ENCODE data around the gene LRMDA. TPM values are rescaled to one million over a fixed set of nuclear protein-coding genes. Genes with fewer than 3 reads are reported as not detected.

Gene LRMDA
- total RNA-seq, 2 experiments from 2014 or later, result not detected

DNA sequence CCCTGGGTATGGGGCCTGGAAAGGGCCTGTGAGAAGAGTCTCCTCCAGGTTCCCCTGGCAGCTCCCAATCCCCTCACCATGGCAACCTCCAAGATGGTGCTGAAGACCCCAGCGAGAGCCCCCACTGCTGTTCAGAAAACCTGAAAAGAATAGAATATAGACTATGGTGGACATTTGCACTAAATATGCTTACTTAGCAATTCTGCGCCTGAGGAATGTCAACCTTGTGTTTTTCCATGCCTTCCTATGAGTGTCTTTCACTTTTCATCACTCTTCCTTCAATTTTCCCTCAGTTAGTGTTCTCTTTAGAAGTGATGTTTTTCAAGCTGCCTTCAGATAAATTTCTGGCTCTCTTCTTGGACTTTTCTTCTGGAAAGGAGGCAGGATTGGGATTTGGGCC lies 589.2 kb downstream of the LRMDA start:
- intact Hi-C loops (cut with micrococcal nuclease), result no loop called here
- no peaks in the 10 kb centered on the region for H3K27me3 Mint-ChIP-seq (ENCODE audit: low read depth)
- H3K9me3 Mint-ChIP-seq, result no peaks in the 10 kb centered on the region
- no peaks in the 10 kb centered on the region for H3K4me1 Mint-ChIP-seq (ENCODE audit: low read depth)
- no peak overlapping the region for H3K27ac Mint-ChIP-seq
- H3K36me3 Mint-ChIP-seq (ENCODE audit: low read depth), result no peaks in the 10 kb centered on the region
- no peak for DNase-seq
- no peak overlapping the region for H3K4me3 Mint-ChIP-seq
- CTCF ChIA-PET, result no interaction called here

DNA sequence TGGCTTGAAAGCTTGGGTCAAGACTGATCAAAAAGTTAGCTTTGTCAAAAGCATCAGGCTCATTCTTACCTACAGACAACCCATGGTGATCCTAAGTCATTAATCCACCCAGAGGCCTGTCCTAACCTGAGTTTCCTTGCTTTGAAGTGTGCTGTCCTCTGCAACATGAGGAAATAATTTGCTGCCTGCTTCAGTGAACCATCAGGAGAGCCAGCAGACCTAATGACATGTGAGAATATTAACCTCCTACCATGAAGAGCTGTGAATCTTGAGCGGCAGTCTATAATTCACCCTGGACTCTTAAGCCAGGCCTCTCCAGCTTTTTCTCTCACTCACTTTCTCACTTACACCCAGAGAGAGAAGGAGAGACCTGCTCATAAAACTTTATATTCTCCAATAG lies 590.0 kb downstream of the LRMDA start:
- H3K36me3 Mint-ChIP-seq (ENCODE audit: low read depth), result no peaks in the 10 kb centered on the region
- no peaks in the 10 kb centered on the region for H3K27me3 Mint-ChIP-seq (ENCODE audit: low read depth)
- H3K27ac Mint-ChIP-seq, result no peak overlapping the region
- H3K9me3 Mint-ChIP-seq, result no peaks in the 10 kb centered on the region
- no peak overlapping the region for H3K4me3 Mint-ChIP-seq
- CTCF ChIA-PET, result no interaction called here
- DNase-seq, result no peak
- H3K4me1 Mint-ChIP-seq (ENCODE audit: low read depth), result no peaks in the 10 kb centered on the region
- intact Hi-C loops (cut with micrococcal nuclease), result no loop called here

DNA sequence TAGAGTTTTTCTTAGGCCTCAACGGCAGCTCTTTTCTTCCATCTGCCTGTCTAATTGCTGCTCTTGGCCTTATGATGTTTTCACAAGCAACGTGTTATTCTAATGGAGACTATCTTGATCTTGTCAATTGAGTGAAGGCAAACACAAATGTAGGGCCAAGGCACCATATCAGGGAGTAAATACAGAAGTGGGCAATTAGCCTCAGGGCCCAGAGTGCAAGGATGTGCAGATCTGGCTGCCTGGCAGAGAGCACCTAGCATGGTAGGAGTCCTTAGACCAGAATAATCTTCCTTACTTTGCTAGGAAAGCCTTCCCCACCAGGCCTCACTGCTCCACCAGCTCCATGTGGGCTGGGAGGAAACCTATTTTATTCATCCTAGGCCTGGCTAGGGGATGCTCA lies 590.9 kb downstream of the LRMDA start:
- intact Hi-C loops (cut with micrococcal nuclease), result no loop called here
- CTCF ChIA-PET, result no interaction called here
- DNase-seq, result no peak

DNA sequence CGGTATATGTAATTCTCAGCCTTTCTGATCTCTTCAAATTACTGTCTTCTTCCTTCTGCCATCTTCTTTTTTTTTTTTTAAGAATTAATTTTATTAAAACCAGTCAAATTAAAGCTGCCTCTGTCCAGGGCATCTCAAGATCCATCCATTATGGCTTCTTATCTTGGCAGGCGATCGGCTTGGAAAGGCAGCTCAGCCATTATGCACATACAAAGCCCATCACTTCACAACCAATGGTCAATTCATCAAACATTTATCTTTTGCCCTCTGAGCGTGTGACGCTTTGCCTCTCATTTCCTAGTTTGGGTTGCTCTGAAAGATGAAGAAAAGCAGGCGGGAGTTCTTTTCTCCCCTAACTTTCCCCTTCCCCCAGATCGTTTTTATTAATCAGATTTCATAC lies 591.6 kb downstream of the LRMDA start:
- DNase-seq, result no peak
- Mint-ChIP-seq H3K36me3 (ENCODE audit: low read depth) (no peaks in the 10 kb centered on the region), H3K4me1 (ENCODE audit: low read depth) (no peaks in the 10 kb centered on the region)

More for the DNA sequence above, 590.9 kb downstream of the LRMDA start:
- Mint-ChIP-seq H3K9me3 (no peaks in the 10 kb centered on the region), H3K4me1 (ENCODE audit: low read depth) (no peaks in the 10 kb centered on the region), H3K36me3 (ENCODE audit: low read depth) (no peaks in the 10 kb centered on the region), H3K27me3 (ENCODE audit: low read depth) (no peaks in the 10 kb centered on the region), H3K4me3 (no peak overlapping the region), H3K27ac (no peak overlapping the region)

DNA sequence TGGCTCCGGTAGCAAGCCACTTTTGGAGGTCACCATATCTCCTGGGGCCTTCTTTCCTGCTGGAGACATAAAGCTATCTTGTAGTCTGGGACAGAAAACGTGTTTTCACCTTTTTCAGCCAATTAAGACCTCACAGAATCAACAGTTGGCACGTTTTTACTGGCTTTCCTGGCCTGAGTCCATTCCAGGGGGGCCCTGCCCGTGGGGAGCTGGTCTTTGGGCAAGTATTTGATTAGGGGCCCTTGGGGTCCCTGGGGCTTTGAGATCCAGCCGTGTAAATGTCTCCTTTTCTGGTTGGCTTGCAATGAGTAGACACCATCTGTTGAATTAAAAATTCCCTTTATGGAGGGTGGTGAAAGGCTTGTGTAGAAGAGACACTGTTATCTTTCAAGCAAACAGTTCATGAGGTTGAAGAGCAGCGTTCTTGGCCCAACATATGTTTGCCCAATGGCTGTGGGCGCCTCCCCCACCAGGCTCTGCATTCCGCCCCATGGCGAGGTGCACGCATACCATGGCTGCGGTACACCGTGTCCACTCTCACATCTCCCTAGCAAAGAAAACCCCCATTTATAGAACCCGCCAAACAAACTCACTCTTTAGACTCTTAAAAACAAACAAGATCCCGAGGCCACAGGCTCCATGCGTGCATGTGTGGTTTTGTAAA lies 593.2 kb downstream of the LRMDA start:
- Mint-ChIP-seq H3K27ac (no peak overlapping the region), H3K4me1 (ENCODE audit: low read depth) (no peaks in the 10 kb centered on the region), H3K27me3 (ENCODE audit: low read depth) (no peaks in the 10 kb centered on the region), H3K36me3 (ENCODE audit: low read depth) (no peaks in the 10 kb centered on the region), H3K4me3 (no peak overlapping the region), H3K9me3 (no peaks in the 10 kb centered on the region)
- CTCF ChIA-PET, result no interaction called here
- intact Hi-C loops (cut with micrococcal nuclease), result no loop called here
- DNase-seq, result no peak

More for the DNA sequence above, 591.6 kb downstream of the LRMDA start:
- Mint-ChIP-seq H3K27ac (no peak overlapping the region), H3K9me3 (no peaks in the 10 kb centered on the region), H3K27me3 (ENCODE audit: low read depth) (no peaks in the 10 kb centered on the region), H3K4me3 (no peak overlapping the region)
- intact Hi-C loops (cut with micrococcal nuclease), result no loop called here
- CTCF ChIA-PET, result no interaction called here

DNA sequence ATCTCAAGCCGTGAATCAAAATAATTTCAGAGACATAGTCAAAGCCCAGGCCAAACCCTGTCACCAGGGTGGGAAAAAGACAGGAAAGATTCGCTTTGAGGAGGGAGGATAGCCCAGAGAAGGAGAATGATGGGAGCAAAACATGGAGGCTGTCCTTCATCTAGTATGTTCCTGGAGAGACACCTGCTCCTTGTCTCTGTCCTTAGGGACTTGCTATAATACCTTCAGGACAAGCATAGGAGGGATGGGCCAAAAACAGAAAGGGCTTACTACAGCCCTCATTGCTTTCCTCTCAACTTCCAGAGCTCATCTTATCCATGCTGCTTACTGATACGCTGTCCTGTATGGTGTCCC lies 593.7 kb downstream of the LRMDA start:
- no peaks in the 10 kb centered on the region for H3K36me3 Mint-ChIP-seq (ENCODE audit: low read depth)
- CTCF ChIA-PET, result no interaction called here
- H3K27me3 Mint-ChIP-seq (ENCODE audit: low read depth), result no peaks in the 10 kb centered on the region

DNA sequence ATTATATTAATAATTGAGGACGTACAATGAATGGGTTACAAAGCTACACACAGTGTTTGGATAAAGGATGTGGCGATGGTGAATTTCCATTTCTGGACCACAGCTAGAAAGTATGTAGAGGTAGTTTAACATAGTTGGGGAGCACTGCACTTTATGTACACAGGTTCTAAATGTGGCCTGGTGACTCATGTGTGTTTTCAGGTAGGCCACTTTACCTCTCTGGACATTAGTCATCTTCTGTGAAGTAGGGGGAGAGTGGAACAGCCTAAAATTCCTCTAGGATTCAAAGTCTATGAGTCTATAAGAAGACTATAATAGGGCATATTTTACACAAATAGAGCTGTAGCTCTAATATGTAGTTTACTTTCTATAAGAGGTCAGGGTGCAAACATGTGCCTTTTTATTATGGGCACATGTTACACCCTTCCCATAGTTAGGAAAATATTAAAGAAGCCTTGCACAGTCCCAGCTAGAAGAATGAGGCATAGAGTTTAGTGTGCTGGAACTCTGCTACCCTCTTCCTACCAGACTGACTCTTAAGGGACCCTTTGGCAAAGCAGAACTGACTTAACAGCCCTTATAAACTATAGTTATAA lies 594.9 kb downstream of the LRMDA start:
- Mint-ChIP-seq H3K9me3 (no peaks in the 10 kb centered on the region), H3K4me3 (no peak overlapping the region), H3K27me3 (ENCODE audit: low read depth) (no peaks in the 10 kb centered on the region), H3K4me1 (ENCODE audit: low read depth) (no peaks in the 10 kb centered on the region), H3K27ac (no peak overlapping the region), H3K36me3 (ENCODE audit: low read depth) (no peaks in the 10 kb centered on the region)
- intact Hi-C loops (cut with micrococcal nuclease), result no loop called here
- no peak for DNase-seq
- CTCF ChIA-PET, result interaction anchor here (0.7 to 2.4 kb wide), 2 partner anchors 11 to 58 kb away, joined by 3 to 8 read pairs; no protein-coding TSS in a partner anchor

More for the DNA sequence above, 593.7 kb downstream of the LRMDA start:
- Mint-ChIP-seq H3K4me3 (no peak overlapping the region), H3K9me3 (no peaks in the 10 kb centered on the region), H3K27ac (no peak overlapping the region), H3K4me1 (ENCODE audit: low read depth) (no peaks in the 10 kb centered on the region)
- no peak for DNase-seq
- intact Hi-C loops (cut with micrococcal nuclease), result no loop called here

DNA sequence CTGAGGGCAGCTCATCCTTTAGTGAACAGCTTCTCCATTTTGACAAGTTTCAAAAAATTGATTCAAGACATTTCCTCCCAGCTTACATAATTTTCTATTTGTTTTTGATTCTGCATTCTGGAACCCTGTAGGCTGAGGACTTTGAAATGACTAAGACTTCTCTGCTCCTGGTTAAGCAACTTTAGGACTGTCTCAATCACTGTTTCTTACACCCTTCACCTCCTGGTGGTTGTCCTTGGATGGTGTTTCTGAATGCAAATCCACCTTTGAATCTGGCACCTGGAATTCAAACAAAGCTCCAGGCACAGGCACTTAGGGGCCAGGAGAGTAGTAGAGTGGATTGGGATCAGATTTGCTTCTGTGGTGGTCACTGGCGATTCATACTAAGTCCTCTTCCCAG lies 595.5 kb downstream of the LRMDA start:
- no peak for DNase-seq
- no peaks in the 10 kb centered on the region for H3K4me1 Mint-ChIP-seq (ENCODE audit: low read depth)
- H3K4me3 Mint-ChIP-seq, result no peak overlapping the region
- CTCF ChIA-PET, result interaction anchor here (2.4 kb wide), 1 partner anchor 10 kb away, joined by 8 read pairs; no protein-coding TSS in a partner anchor
- intact Hi-C loops (cut with micrococcal nuclease), result no loop called here
- H3K27me3 Mint-ChIP-seq (ENCODE audit: low read depth), result no peaks in the 10 kb centered on the region
- no peaks in the 10 kb centered on the region for H3K9me3 Mint-ChIP-seq
- H3K36me3 Mint-ChIP-seq (ENCODE audit: low read depth), result no peaks in the 10 kb centered on the region
- no peak overlapping the region for H3K27ac Mint-ChIP-seq

DNA sequence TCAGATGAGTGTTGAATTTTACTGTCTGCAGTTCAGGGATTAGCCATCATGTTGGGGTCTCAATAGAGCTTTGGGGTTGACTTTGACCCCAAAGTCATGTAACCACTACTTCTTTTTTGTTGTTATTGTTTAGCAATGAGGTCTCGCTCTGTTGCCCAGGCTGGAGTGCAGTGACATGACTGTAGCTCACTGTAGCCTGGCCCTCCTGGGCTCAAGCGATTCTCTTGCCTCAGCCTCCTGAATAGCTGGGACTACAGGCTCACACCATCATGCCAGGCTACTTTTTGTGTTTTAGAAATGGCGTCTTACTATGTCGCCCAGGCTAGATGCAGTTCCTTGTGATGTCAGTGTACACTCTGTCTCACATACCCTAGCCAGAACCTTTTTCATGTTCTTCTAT lies 598.4 kb downstream of the LRMDA start:
- H3K9me3 Mint-ChIP-seq, result no peaks in the 10 kb centered on the region
- no peak overlapping the region for H3K4me3 Mint-ChIP-seq
- no peaks in the 10 kb centered on the region for H3K4me1 Mint-ChIP-seq (ENCODE audit: low read depth)
- no peak overlapping the region for H3K27ac Mint-ChIP-seq
- H3K27me3 Mint-ChIP-seq (ENCODE audit: low read depth), result peaks cover 2% of the 10 kb centered on the region
- intact Hi-C loops (cut with micrococcal nuclease), result loop anchor here (10.0 kb wide), 1 partner anchor 955 kb away; no protein-coding TSS in a partner anchor
- no peaks in the 10 kb centered on the region for H3K36me3 Mint-ChIP-seq (ENCODE audit: low read depth)
- CTCF ChIA-PET, result interaction anchor here (0.7 to 1.2 kb wide), 2 partner anchors 7 to 98 kb away, joined by 3 to 4 read pairs; no protein-coding TSS in a partner anchor
- DNase-seq, result no peak

DNA sequence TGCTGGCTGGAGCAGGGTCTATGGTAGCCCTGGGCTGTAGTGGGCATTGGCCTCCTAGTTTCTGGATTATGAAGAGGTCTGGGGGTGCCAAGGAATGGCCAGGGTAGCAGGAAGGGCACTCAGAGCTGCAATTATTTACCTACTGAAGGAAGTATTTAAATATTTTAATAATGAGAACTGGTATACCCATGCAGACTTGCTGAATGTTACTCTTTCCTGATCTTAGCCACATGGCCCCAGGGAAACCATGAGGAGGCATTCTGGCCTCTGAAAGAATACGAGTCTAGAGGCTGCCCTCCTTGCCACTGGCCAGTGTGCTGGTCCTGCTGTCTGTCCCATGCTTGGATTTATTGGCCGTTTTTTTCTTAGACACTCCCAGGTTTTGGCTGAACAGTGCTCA lies 599.7 kb downstream of the LRMDA start:
- no peaks in the 10 kb centered on the region for H3K9me3 Mint-ChIP-seq
- DNase-seq, result no peak
- no peaks in the 10 kb centered on the region for H3K4me1 Mint-ChIP-seq (ENCODE audit: low read depth)
- H3K27me3 Mint-ChIP-seq (ENCODE audit: low read depth), result peaks cover 2% of the 10 kb centered on the region
- no peak overlapping the region for H3K4me3 Mint-ChIP-seq
- intact Hi-C loops (cut with micrococcal nuclease), result loop anchor here (10.0 kb wide), 1 partner anchor 954 kb away; no protein-coding TSS in a partner anchor
- H3K27ac Mint-ChIP-seq, result no peak overlapping the region
- CTCF ChIA-PET, result no interaction called here
- H3K36me3 Mint-ChIP-seq (ENCODE audit: low read depth), result no peaks in the 10 kb centered on the region

DNA sequence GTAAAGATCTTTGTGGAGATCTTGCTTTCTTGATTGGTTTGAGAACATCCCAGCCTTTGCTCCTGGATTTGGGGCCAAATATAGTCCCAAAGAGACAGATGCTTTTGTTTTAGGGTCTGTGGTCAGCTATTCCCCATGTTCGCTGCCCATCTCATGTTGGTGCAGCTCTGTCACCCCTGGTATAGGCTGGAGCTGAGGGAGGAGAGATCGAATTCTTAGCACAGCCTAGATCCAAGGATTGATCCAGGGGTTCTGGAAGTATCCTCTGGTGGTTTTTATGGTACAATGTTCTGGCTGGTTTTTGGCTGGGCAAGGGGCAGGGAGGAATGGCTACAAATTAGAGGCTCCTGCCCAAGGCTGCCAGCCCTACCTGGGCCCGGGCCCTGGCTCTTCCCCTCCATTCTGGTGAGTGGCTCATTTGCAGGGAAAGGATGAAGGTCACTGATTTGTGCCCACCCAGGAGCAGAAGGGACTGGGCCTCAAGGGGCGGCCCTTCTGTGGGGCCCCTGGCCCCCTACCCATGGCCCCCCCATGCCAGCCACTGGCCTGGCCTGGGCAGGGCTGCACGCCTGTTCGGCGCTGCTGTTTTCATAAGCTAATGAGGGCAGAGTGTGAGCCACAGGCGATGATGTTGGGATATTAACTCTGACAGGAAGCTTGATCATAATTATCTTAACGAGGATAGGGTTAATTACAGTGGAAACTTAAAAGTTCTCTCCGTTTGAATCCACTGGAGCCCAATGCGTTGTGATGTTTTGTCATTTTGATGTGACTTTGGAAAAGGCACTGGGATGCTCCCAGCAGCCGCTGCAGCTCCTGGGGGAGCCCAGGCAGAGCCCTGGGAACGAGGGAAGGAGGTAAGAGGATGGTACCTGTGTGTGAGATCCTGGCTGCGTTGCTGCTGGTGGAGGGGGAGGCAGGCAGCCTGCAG lies 600.6 kb downstream of the LRMDA start:
- peaks cover 2% of the 10 kb centered on the region for H3K27me3 Mint-ChIP-seq (ENCODE audit: low read depth)
- no peak for DNase-seq
- H3K9me3 Mint-ChIP-seq, result no peaks in the 10 kb centered on the region
- H3K27ac Mint-ChIP-seq, result no peak overlapping the region
- intact Hi-C loops (cut with micrococcal nuclease), result loop anchor here (10.0 kb wide), 1 partner anchor 953 kb away; no protein-coding TSS in a partner anchor
- no peaks in the 10 kb centered on the region for H3K36me3 Mint-ChIP-seq (ENCODE audit: low read depth)
- H3K4me3 Mint-ChIP-seq, result no peak overlapping the region
- no peaks in the 10 kb centered on the region for H3K4me1 Mint-ChIP-seq (ENCODE audit: low read depth)
- CTCF ChIA-PET, result interaction anchor here (0.6 kb wide), 1 partner anchor 476 kb away, joined by 3 read pairs; no protein-coding TSS in a partner anchor

DNA sequence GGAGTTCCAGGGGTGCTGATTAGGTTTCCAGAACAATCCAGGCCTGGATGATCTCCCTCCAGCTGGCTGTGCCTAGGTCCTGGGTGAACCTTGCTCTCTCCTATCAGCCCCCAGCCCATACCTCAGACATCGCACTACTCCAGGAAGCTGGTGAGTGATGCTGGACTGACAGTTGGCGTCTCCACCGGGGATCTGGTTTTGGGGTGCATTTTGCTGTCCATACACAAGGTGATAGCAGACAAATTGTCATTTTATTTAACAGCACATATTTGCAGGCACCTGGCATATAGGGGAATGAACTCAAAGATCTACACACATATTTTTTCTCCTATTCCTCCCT lies 601.2 kb downstream of the LRMDA start:
- H3K27me3 Mint-ChIP-seq (ENCODE audit: low read depth), result peaks cover 2% of the 10 kb centered on the region
- CTCF ChIA-PET, result interaction anchor here (0.6 kb wide), 1 partner anchor 477 kb away, joined by 3 read pairs; no protein-coding TSS in a partner anchor
- no peak overlapping the region for H3K27ac Mint-ChIP-seq
- intact Hi-C loops (cut with micrococcal nuclease), result loop anchor here (10.0 kb wide), 1 partner anchor 952 kb away; no protein-coding TSS in a partner anchor
- DNase-seq, result no peak
- no peaks in the 10 kb centered on the region for H3K9me3 Mint-ChIP-seq
- no peaks in the 10 kb centered on the region for H3K4me1 Mint-ChIP-seq (ENCODE audit: low read depth)
- no peak overlapping the region for H3K4me3 Mint-ChIP-seq
- H3K36me3 Mint-ChIP-seq (ENCODE audit: low read depth), result no peaks in the 10 kb centered on the region

All from activated naive CD4-positive, alpha-beta T cell treated with anti-CD3 and anti-CD28 coated beads for 36 hours (primary cell).